Panc1 (cell line): ENCODE measurements around the gene B4GALNT1.

Experiments
- POLR2AphosphoS5 ChIP-seq: IDR thresholded peaks from 2 replicates; pipeline ENCODE4 v1.6.1; 2012; ENCODE audit warnings: mild to moderate bottlenecking, low read depth, low read length, moderate library complexity
- TF ChIP-seq, protein P1 (sequence below), 2 experiments: IDR thresholded peaks; 2 replicates each; pipeline ENCODE4 v1.6.1; 2011 to 2012; ENCODE audit warnings: low read depth in 2 of 2, control low read depth in 1 of 2, low read length in 1 of 2, mild to moderate bottlenecking in 1 of 2, moderate library complexity in 1 of 2; ENCODE audit not compliant: insufficient read depth in 1 of 2

DNA sequence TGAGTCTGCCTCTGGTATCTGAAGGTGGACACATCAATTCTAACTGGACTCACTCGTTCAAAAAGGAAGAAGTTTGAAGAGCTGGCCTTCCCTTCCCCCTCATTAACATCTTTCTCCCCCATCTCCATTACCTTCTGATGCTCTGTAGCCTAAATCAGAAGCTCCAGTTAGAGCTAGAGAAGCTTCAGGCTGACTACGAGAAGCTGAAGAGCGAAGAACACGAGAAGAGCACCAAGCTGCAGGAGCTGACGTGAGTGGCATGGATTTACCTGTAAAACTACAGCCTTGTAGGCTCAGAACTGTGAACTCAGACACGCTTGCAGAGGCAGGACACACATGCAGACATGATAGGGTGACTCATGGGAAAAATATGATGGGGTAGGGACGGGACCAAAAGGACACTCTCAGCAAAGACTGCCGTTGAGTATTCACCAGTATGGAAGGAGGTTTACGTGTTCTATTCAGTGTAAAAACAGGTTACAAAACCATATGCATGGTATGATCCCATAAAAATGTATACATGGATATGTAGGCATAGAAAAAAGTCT, 56.3 kb downstream of the B4GALNT1 start:
- TF ChIP-seq, protein P1, sequence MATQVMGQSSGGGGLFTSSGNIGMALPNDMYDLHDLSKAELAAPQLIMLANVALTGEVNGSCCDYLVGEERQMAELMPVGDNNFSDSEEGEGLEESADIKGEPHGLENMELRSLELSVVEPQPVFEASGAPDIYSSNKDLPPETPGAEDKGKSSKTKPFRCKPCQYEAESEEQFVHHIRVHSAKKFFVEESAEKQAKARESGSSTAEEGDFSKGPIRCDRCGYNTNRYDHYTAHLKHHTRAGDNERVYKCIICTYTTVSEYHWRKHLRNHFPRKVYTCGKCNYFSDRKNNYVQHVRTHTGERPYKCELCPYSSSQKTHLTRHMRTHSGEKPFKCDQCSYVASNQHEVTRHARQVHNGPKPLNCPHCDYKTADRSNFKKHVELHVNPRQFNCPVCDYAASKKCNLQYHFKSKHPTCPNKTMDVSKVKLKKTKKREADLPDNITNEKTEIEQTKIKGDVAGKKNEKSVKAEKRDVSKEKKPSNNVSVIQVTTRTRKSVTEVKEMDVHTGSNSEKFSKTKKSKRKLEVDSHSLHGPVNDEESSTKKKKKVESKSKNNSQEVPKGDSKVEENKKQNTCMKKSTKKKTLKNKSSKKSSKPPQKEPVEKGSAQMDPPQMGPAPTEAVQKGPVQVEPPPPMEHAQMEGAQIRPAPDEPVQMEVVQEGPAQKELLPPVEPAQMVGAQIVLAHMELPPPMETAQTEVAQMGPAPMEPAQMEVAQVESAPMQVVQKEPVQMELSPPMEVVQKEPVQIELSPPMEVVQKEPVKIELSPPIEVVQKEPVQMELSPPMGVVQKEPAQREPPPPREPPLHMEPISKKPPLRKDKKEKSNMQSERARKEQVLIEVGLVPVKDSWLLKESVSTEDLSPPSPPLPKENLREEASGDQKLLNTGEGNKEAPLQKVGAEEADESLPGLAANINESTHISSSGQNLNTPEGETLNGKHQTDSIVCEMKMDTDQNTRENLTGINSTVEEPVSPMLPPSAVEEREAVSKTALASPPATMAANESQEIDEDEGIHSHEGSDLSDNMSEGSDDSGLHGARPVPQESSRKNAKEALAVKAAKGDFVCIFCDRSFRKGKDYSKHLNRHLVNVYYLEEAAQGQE (IDR thresholded peaks at IDR 0.05; ENCODE audit: insufficient read depth in 1 of 2, low read depth in 2 of 2, low read length in 1 of 2): no peak
- TF ChIP-seq POLR2AphosphoS5: no peak
